Stimulated activated naive CD4-positive, alpha-beta T cell treated with Interleukin-2 at 50 U/mL for 16 hours (primary cell): Measurements from ENCODE around the gene GNAT1.
"Not testable (repeated sequence)": the region's sequence is repeated elsewhere in the genome, so short reads cannot be mapped to it uniquely, and the experiment has no call there.

Source experiments
- DNase-seq: peaks from one replicate; lab custom pipeline; 2025; lab: John Stamatoyannopoulos, UW

Gene GNAT1

DNA sequence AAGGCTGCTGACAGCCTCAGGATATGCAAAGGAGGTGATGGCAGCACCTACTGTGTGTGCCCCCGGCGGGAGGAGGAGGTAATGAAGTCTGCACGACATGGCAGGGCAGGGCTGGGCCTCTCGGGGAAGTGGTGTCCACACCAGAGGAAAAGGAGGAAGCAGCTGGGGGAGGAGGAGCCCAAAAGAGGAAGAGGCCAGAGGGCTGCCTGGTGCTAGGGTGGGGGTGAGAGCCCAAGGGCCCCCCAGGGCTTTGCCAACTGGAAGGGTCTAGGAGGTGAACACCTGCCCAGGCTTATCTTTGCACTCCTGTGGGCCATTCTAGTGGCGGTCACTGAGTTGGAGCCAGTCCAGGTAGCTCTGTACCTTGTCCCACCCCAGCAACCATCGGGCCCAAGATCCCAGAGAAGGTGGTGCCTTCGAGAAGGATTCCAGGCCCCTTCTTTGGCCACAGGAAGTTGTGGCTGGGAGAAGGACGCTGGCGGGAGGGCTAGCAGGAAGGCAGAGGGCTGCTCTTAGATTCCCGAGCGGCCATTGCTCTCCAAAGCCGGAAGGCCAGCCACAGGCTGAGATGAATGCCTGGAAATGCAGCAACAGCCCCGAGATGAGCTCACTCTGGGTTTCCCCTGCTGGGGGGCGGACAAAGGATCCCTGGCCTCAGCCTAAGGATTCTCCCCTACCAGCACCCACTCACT, 51.6 kb downstream of the GNAT1 start:
- DNase-seq, result peak; percentile 53

DNA sequence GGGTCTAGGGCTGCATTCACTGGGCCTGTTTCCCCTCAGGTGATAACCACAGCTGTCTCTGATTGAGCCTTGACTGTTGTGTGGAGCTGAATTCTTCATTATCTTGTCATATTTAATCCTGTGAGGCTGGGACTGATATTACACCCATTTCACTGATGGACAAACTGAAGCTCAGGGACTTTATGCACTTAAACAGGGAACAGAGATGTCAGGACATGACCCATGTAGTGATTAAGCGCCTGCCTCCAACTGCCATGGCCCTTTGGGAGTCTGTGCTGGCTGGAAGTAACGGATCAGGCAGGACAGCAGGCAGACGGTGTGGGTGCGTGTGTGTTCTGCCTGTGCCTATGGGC, 52.1 kb downstream of the GNAT1 start:
- DNase-seq, result no peak

- DNase-seq, result not testable (repeated sequence)
These were observed 53.4 kb downstream of the GNAT1 start for GRCh38 chr3:50244813-50245212.

- DNase-seq, result no peak
These were observed 53.9 kb downstream of the GNAT1 start for GRCh38 chr3:50245251-50245745.

- peak; percentile 91 for DNase-seq
These were observed 54.6 kb downstream of the GNAT1 start for GRCh38 chr3:50245831-50246516.

DNA sequence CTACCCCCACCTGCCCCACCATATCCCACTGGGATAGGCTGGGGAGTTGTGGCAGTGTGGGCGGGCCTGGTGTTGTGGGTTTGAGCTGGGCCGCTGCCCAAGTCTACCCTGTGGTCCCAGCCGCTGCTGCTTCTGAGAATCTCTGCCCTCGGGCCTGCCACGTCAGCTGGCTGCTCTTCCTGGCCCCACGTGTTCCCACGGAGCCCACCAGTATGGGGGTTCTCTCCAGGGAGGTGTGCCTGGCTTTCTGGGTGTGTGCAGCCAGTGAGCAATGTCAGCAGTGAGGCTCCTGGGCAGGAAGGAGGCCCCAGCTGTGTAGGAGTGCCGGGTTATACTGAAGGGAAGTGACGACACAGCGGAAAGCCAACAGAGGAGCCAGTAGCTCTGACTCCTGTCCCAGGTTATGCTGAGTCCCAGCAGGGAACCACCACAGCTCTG, 55.1 kb downstream of the GNAT1 start:
- peak; percentile 86 for DNase-seq
